H9 (cell line): ENCODE data around the gene CLRN1. TPM values are rescaled to one million over a fixed set of nuclear protein-coding genes. Genes with fewer than 3 reads are reported as not detected.
A peak's percentile ranks its signal among the peaks of the same experiment; 100 is the strongest.

ENCODE experiments used
- DNase-seq: peaks from one replicate; pipeline ENCODE4 v3.0.0-alpha.2; 2017
- H2AFZ ChIP-seq: one replicate; pipeline ENCODE4 v1.6.1; 2013; ENCODE audit warnings: mild to moderate bottlenecking, low read length, control low read depth, moderate library complexity
- H2AK5ac ChIP-seq: 2 replicates; pipeline ENCODE4 v1.6.1; 2013; ENCODE audit warnings: low read length, control low read depth, mixed read lengths; ENCODE audit not compliant: insufficient read length
- H2BK120ac ChIP-seq: one replicate; pipeline ENCODE4 v1.6.1; 2013; ENCODE audit warnings: low read depth, mild to moderate bottlenecking, low read length, control low read depth, inconsistent platforms; ENCODE audit not compliant: poor library complexity, severe bottlenecking
- H2BK12ac ChIP-seq: 2 replicates; pipeline ENCODE4 v1.6.1; 2013; ENCODE audit warnings: low read length, control low read depth, mixed read lengths, low read depth; ENCODE audit not compliant: insufficient read length
- H2BK15ac ChIP-seq: 2 replicates; pipeline ENCODE4 v1.6.1; 2013; ENCODE audit warnings: low read depth, low read length, control low read depth
- H2BK20ac ChIP-seq: one replicate; pipeline ENCODE4 v1.6.1; 2013; ENCODE audit warnings: low read depth, mild to moderate bottlenecking, low read length, control low read depth, inconsistent platforms; ENCODE audit not compliant: poor library complexity, severe bottlenecking
- H2BK5ac ChIP-seq: 2 replicates; pipeline ENCODE4 v1.6.1; 2013; ENCODE audit warnings: low read length, control low read depth, mixed read lengths; ENCODE audit not compliant: insufficient read length
- H3K14ac ChIP-seq: 2 replicates; pipeline ENCODE4 v1.6.1; 2013; ENCODE audit warnings: low read length, control low read depth; ENCODE audit not compliant: insufficient read depth
- H3K18ac ChIP-seq: 2 replicates; pipeline ENCODE4 v1.6.1; 2013; ENCODE audit warnings: low read depth, mild to moderate bottlenecking, mixed read lengths, low read length, control low read depth; ENCODE audit not compliant: insufficient read length
- H3K23ac ChIP-seq: 2 replicates; pipeline ENCODE4 v1.6.1; 2013; ENCODE audit warnings: low read length, control low read depth, mixed read lengths, low read depth; ENCODE audit not compliant: insufficient read length
- H3K23me2 ChIP-seq: 2 replicates; pipeline ENCODE4 v1.6.1; 2013; ENCODE audit warnings: low read depth, mild to moderate bottlenecking, mixed read lengths, low read length, control low read depth; ENCODE audit not compliant: insufficient read length, poor library complexity, severe bottlenecking
- H3K27ac ChIP-seq: 2 replicates; pipeline ENCODE4 v1.5.1; 2013; ENCODE audit warnings: low read length, control low read depth, mixed read lengths, low read depth; ENCODE audit not compliant: insufficient read length
- H3K27me3 ChIP-seq: 2 replicates; pipeline ENCODE4 v1.6.1; 2013; ENCODE audit warnings: low read length, control low read depth, inconsistent platforms; ENCODE audit not compliant: insufficient read depth
- H3K4ac ChIP-seq: 2 replicates; pipeline ENCODE4 v1.6.1; 2013; ENCODE audit warnings: low read depth, mild to moderate bottlenecking, control low read depth, inconsistent platforms, low read length, moderate library complexity
- H3K4me1 ChIP-seq: 2 replicates; pipeline ENCODE4 v1.6.1; 2013; ENCODE audit warnings: low read length, control low read depth, inconsistent platforms; ENCODE audit not compliant: insufficient read depth
- H3K4me2 ChIP-seq: 2 replicates; pipeline ENCODE4 v1.6.1; 2013; ENCODE audit warnings: low read length, control low read depth, mixed read lengths; ENCODE audit not compliant: insufficient read length, insufficient read depth
- H3K56ac ChIP-seq: 2 replicates; pipeline ENCODE4 v1.6.1; 2013; ENCODE audit warnings: low read depth, mild to moderate bottlenecking, mixed read lengths, low read length, control low read depth; ENCODE audit not compliant: insufficient read length
- H3K79me1 ChIP-seq: 2 replicates; pipeline ENCODE4 v1.6.1; 2013; ENCODE audit warnings: low read depth, mild to moderate bottlenecking, moderate library complexity, low read length, control low read depth, inconsistent platforms; ENCODE audit not compliant: insufficient read depth, poor library complexity, severe bottlenecking
- H3K79me2 ChIP-seq: 2 replicates; pipeline ENCODE4 v1.6.1; 2013; ENCODE audit warnings: low read length, control low read depth, inconsistent platforms; ENCODE audit not compliant: insufficient read depth
- H3K9ac ChIP-seq: 2 replicates; pipeline ENCODE4 v1.6.1; 2013; ENCODE audit warnings: low read length, control low read depth, mixed read lengths; ENCODE audit not compliant: insufficient read length; ENCODE audit errors: extremely low read depth
- H3K9me3 ChIP-seq: one replicate; pipeline ENCODE4 v1.6.1; 2013; ENCODE audit warnings: low read depth, low read length, inconsistent platforms; ENCODE audit not compliant: control insufficient read depth
- H3T11ph ChIP-seq: one replicate; pipeline ENCODE4 v1.6.1; 2013; ENCODE audit warnings: mild to moderate bottlenecking, low read length, control low read depth, inconsistent platforms
- H4K20me1 ChIP-seq: one replicate; pipeline ENCODE4 v1.6.1; 2013; ENCODE audit not compliant: control insufficient read depth, insufficient read length, insufficient read depth
- H4K5ac ChIP-seq: 2 replicates; pipeline ENCODE4 v1.6.1; 2013; ENCODE audit warnings: low read depth, mild to moderate bottlenecking, mixed read lengths, low read length, control low read depth; ENCODE audit not compliant: insufficient read length
- H4K8ac ChIP-seq: replicated peaks from 2 replicates; pipeline ENCODE4 v1.6.1; 2013; ENCODE audit warnings: low read length, control low read depth, mixed read lengths, low read depth; ENCODE audit not compliant: insufficient read length
- H4K91ac ChIP-seq: 2 replicates; pipeline ENCODE4 v1.6.1; 2013; ENCODE audit warnings: low read depth, mild to moderate bottlenecking, moderate library complexity, mixed read lengths, low read length, control low read depth; ENCODE audit not compliant: insufficient read length
- H3K27ac Mint-ChIP-seq, 3 experiments: 2 replicates in 2 of 3; 3 replicates in 1 of 3; pipeline ENCODE4 v1.8.0; 2020 to 2021; ENCODE audit warnings: mixed read lengths in 3 of 3, mild to moderate bottlenecking in 1 of 3, moderate library complexity in 1 of 3
- H3K27me3 Mint-ChIP-seq: 2 replicates; pipeline ENCODE4 v1.8.0; 2021; ENCODE audit warnings: low read depth, mild to moderate bottlenecking, moderate library complexity, mixed read lengths
- H3K36me3 Mint-ChIP-seq, 3 experiments: 2 replicates in 2 of 3; 3 replicates in 1 of 3; pipeline ENCODE4 v1.8.0; 2020 to 2021; ENCODE audit warnings: low read depth in 3 of 3, mixed read lengths in 3 of 3; ENCODE audit not compliant: insufficient read depth in 1 of 3
- H3K4me1 Mint-ChIP-seq, 2 experiments: 2 replicates each; pipeline ENCODE4 v1.8.0; 2020; ENCODE audit warnings: mixed read lengths in 2 of 2
- H3K4me3 Mint-ChIP-seq, 2 experiments: 2 replicates in 1 of 2; 3 replicates in 1 of 2; pipeline ENCODE4 v1.8.0; 2020 to 2021; ENCODE audit warnings: mild to moderate bottlenecking in 2 of 2, mixed read lengths in 2 of 2, moderate library complexity in 1 of 2
- H3K9me3 Mint-ChIP-seq, 2 experiments: 2 replicates in 1 of 2; 3 replicates in 1 of 2; pipeline ENCODE4 v1.8.0; 2020; ENCODE audit warnings: mild to moderate bottlenecking in 2 of 2, mixed read lengths in 2 of 2, moderate library complexity in 1 of 2
- CTCF ChIP-seq: fragments of 200-600 bp; sonication (generic); conservative IDR thresholded peaks from 3 replicates; pipeline ENCODE4 v1.8.0; 2021; ENCODE audit warnings: antibody characterized with exemption, mild to moderate bottlenecking
- WGBS: extraction: QIAGEN DNeasy Blood & Tissue Kit; methylation state at CpG from one replicate; pipeline ENCODE4 v1.1.7; 2013; ENCODE audit warnings: missing lambda C conversion rate, low lambda C conversion rate, mixed read lengths; ENCODE audit not compliant: insufficient read length; ENCODE audit errors: extremely low coverage; 5-methylcytosine and 5-hydroxymethylcytosine counted together
- total RNA-seq: library from RNA; stranded (reverse); gene quantifications from 2 replicates; pipeline ENCODE4 v1.2.1, GENCODE V29; 2021

Gene CLRN1
- total RNA-seq, 1 experiment from 2014 or later: not detected

GRCh38 chr3:150922611-150923010 is 49.9 kb downstream of the CLRN1 start:
- no peaks in the 10 kb centered on the region for H3K36me3 Mint-ChIP-seq
- DNase-seq: peak; percentile 75
- Histone ChIP-seq H3K4me2 (no peak overlapping the region), H3K56ac (no peak overlapping the region), H3K27me3 (no peaks in the 10 kb centered on the region), H2BK12ac (no peak overlapping the region), H3T11ph (no peak overlapping the region), H3K9ac (no peak overlapping the region), H3K79me1 (no peaks in the 10 kb centered on the region), H2BK5ac (no peak overlapping the region), H2BK15ac (no peak overlapping the region), H4K20me1 (no peaks in the 10 kb centered on the region), H3K27ac (no peak overlapping the region), H3K23me2 (no peaks in the 10 kb centered on the region), H3K79me2 (no peaks in the 10 kb centered on the region), H2BK20ac (no peak overlapping the region), H3K4me1 (peaks cover 2% of the 10 kb centered on the region), H4K5ac (no peak overlapping the region), H3K18ac (no peak overlapping the region), H3K4ac (no peak overlapping the region), H2BK120ac (no peak overlapping the region), H3K14ac (no peak overlapping the region), H4K8ac (no peak overlapping the region), H2AK5ac (no peak overlapping the region), H4K91ac (no peak overlapping the region), H3K23ac (no peak overlapping the region), H3K9me3 (no peaks in the 10 kb centered on the region), H2AFZ (no peak overlapping the region)
- no CpG with 5 or more reads among the region's 10 CpGs for WGBS
- peaks cover 37 to 42% of the 10 kb centered on the region in 2 experiments for H3K4me1 Mint-ChIP-seq
- no peaks in the 10 kb centered on the region for H3K9me3 Mint-ChIP-seq
- H3K27ac Mint-ChIP-seq: no peak overlapping the region
- no peak overlapping the region for H3K4me3 Mint-ChIP-seq
- TF ChIP-seq CTCF: no peak
- H3K27me3 Mint-ChIP-seq: no peaks in the 10 kb centered on the region; the same call in 1 of the 2 replicates
